ENCODE data around the gene NTHL1. TPM values are rescaled to one million over a fixed set of nuclear protein-coding genes. Genes with fewer than 3 reads are reported as not detected.

The NTHL1 gene
- total and polyA plus RNA-seq, 5 experiments from 2014 or later = 9.1 to 20.0 (median 13.1) TPM

Small RNA genes lying within 50 kb of the gene (microRNA-seq; reads per million reads assigned to microRNA genes)
- gene MIR1225 (ENCODE audit: borderline microRNAs expressed) = not detected

Other genes starting within 250 kb of the NTHL1 start
- gene HAGH, start 221.0 kb downstream of the NTHL1 start, total RNA-seq = 10 to 100 TPM; 65.7 to 67.8 TPM
- 10 to 100 TPM; 38.7 to 60.0 (median 45.0) TPM for gene HAGH, start 221.0 kb downstream of the NTHL1 start, polyA plus RNA-seq
- gene FAHD1, start 220.6 kb downstream of the NTHL1 start, total RNA-seq = 10 to 100 TPM; 11.1 to 12.1 TPM
- 10 to 100 TPM; 20.3 to 34.2 (median 32.6) TPM for gene FAHD1, start 220.6 kb downstream of the NTHL1 start, polyA plus RNA-seq
- gene MEIOB, start 175.7 kb downstream of the NTHL1 start, total RNA-seq = not detected
- gene MEIOB, start 175.7 kb downstream of the NTHL1 start, polyA plus RNA-seq = not detected
- gene HS3ST6, start 129.4 kb downstream of the NTHL1 start, total RNA-seq = not detected
- not detected for gene HS3ST6, start 129.4 kb downstream of the NTHL1 start, polyA plus RNA-seq
- gene MSRB1, start 104.6 kb downstream of the NTHL1 start, total RNA-seq = 1 to 10 TPM; 9.9 to 10.0 TPM
- 10 to 100 TPM; 13.9 to 19.1 (median 16.2) TPM for gene MSRB1, start 104.6 kb downstream of the NTHL1 start, polyA plus RNA-seq
- gene RPL3L, start 93.1 kb downstream of the NTHL1 start, total RNA-seq = not detected
- not detected for gene RPL3L, start 93.1 kb downstream of the NTHL1 start, polyA plus RNA-seq
- 10 to 100 TPM; 62.5 to 65.6 TPM for gene NDUFB10, start 88.3 kb downstream of the NTHL1 start, total RNA-seq
- gene NDUFB10, start 88.3 kb downstream of the NTHL1 start, polyA plus RNA-seq = 100 to 1,000 TPM; 180 to 217 (median 187) TPM
- 1,000 to 10,000 TPM; 3,016 to 3,025 TPM for gene RPS2, start 83.0 kb downstream of the NTHL1 start, total RNA-seq
- 1,000 to 10,000 TPM; 6,506 to 7,644 (median 7,481) TPM for gene RPS2, start 83.0 kb downstream of the NTHL1 start, polyA plus RNA-seq
- not detected for gene RNF151, start 81.0 kb downstream of the NTHL1 start, total RNA-seq
- not detected for gene RNF151, start 81.0 kb downstream of the NTHL1 start, polyA plus RNA-seq
- 10 to 100 TPM; 30.0 to 33.4 TPM for gene TBL3, start 75.8 kb downstream of the NTHL1 start, total RNA-seq
- gene TBL3, start 75.8 kb downstream of the NTHL1 start, polyA plus RNA-seq = 10 to 100 TPM; 44.6 to 61.8 (median 52.2) TPM
- 1 to 10 TPM; 1.3 to 2.3 TPM for gene NOXO1, start 66.4 kb downstream of the NTHL1 start, total RNA-seq
- not detected for gene NOXO1, start 66.4 kb downstream of the NTHL1 start, polyA plus RNA-seq
- 10 to 100 TPM; 15.9 to 22.3 TPM for gene GFER, start 63.6 kb downstream of the NTHL1 start, total RNA-seq
- 10 to 100 TPM; 21.4 to 30.0 (median 26.3) TPM for gene GFER, start 63.6 kb downstream of the NTHL1 start, polyA plus RNA-seq
- gene SYNGR3, start 57.9 kb downstream of the NTHL1 start, total RNA-seq = under 1 TPM; 0.60 to 0.77 TPM
- 1 to 10 TPM in 1 of 3 donors, under 1 TPM in 1, not detected in 1; 0.77 to 1.1 TPM for gene SYNGR3, start 57.9 kb downstream of the NTHL1 start, polyA plus RNA-seq
- 10 to 100 TPM; 58.6 to 66.2 TPM for gene ZNF598, start 38.0 kb downstream of the NTHL1 start, total RNA-seq
- gene ZNF598, start 38.0 kb downstream of the NTHL1 start, polyA plus RNA-seq = 1 to 10 TPM; 3.4 to 10.0 (median 3.6) TPM
- not detected for gene NPW, start 28.0 kb downstream of the NTHL1 start, total RNA-seq
- not detected for gene NPW, start 28.0 kb downstream of the NTHL1 start, polyA plus RNA-seq
- gene NHERF2, start 20.9 kb downstream of the NTHL1 start, total RNA-seq = 1 to 10 TPM; 5.3 to 6.0 TPM
- gene NHERF2, start 20.9 kb downstream of the NTHL1 start, polyA plus RNA-seq = 1 to 10 TPM in 1 of 3 donors, under 1 TPM in 2; 0.32 to 1.2 (median 0.46) TPM
- 100 to 1,000 TPM; 145 to 162 TPM for gene TSC2, start 151 bp upstream of the NTHL1 start, total RNA-seq
- gene TSC2, start 151 bp upstream of the NTHL1 start, polyA plus RNA-seq = 10 to 100 TPM; 23.5 to 42.0 (median 27.2) TPM
- gene PKD1, start 88.1 kb upstream of the NTHL1 start, total RNA-seq = 100 to 1,000 TPM; 131 to 134 TPM
- 1 to 10 TPM; 3.5 to 9.9 (median 4.8) TPM for gene PKD1, start 88.1 kb upstream of the NTHL1 start, polyA plus RNA-seq
- not detected for gene RAB26, start 100.8 kb upstream of the NTHL1 start, total RNA-seq
- 1 to 10 TPM in 1 of 3 donors, under 1 TPM in 2; 0.27 to 1.2 (median 0.94) TPM for gene RAB26, start 100.8 kb upstream of the NTHL1 start, polyA plus RNA-seq
- gene TRAF7, start 107.9 kb upstream of the NTHL1 start, total RNA-seq = 10 to 100 TPM; 32.3 to 39.5 TPM
- gene TRAF7, start 107.9 kb upstream of the NTHL1 start, polyA plus RNA-seq = 1 to 10 TPM; 3.5 to 8.8 (median 4.3) TPM
- gene CASKIN1, start 148.8 kb upstream of the NTHL1 start, total RNA-seq = under 1 TPM; 0.08 to 0.13 TPM
- not detected for gene CASKIN1, start 148.8 kb upstream of the NTHL1 start, polyA plus RNA-seq
- 10 to 100 TPM; 49.3 to 53.2 TPM for gene MLST8, start 157.6 kb upstream of the NTHL1 start, total RNA-seq
- 10 to 100 TPM; 29.9 to 40.4 (median 30.1) TPM for gene MLST8, start 157.6 kb upstream of the NTHL1 start, polyA plus RNA-seq
- 10 to 100 TPM; 26.7 to 27.0 TPM for gene BRICD5, start 163.0 kb upstream of the NTHL1 start, total RNA-seq
- gene BRICD5, start 163.0 kb upstream of the NTHL1 start, polyA plus RNA-seq = under 1 TPM in 2 of 3 donors, not detected in 1; 0.11 to 0.23 TPM
- gene PGP, start 167.0 kb upstream of the NTHL1 start, total RNA-seq = 10 to 100 TPM; 22.8 to 28.1 TPM
- 10 to 100 TPM in 2 of 3 donors, 1 to 10 TPM in 1; 8.7 to 17.7 (median 11.6) TPM for gene PGP, start 167.0 kb upstream of the NTHL1 start, polyA plus RNA-seq
- gene E4F1, start 175.8 kb upstream of the NTHL1 start, total RNA-seq = 10 to 100 TPM; 39.5 to 41.2 TPM
- gene E4F1, start 175.8 kb upstream of the NTHL1 start, polyA plus RNA-seq = 10 to 100 TPM in 2 of 3 donors, 1 to 10 TPM in 1; 8.7 to 19.2 (median 10.9) TPM
- 1 to 10 TPM; 1.4 to 1.6 TPM for gene DNASE1L2, start 188.6 kb upstream of the NTHL1 start, total RNA-seq
- not detected for gene DNASE1L2, start 188.6 kb upstream of the NTHL1 start, polyA plus RNA-seq
- 10 to 100 TPM; 22.1 to 25.1 TPM for gene ECI1, start 203.8 kb upstream of the NTHL1 start, total RNA-seq
- 10 to 100 TPM; 30.6 to 40.4 (median 31.0) TPM for gene ECI1, start 203.8 kb upstream of the NTHL1 start, polyA plus RNA-seq
- gene RNPS1, start 220.3 kb upstream of the NTHL1 start, total RNA-seq = 100 to 1,000 TPM; 162 to 165 TPM
- 100 to 1,000 TPM; 197 to 289 (median 228) TPM for gene RNPS1, start 220.3 kb upstream of the NTHL1 start, polyA plus RNA-seq